Activated CD8-positive, alpha-beta memory T cell treated with anti-CD3 and anti-CD28 coated beads for 24 hours (primary cell): ENCODE data around the gene ONECUT1.

Experiments
- DNase-seq: peaks from one replicate; pipeline ENCODE4 v3.0.0-alpha.2; 2020

ONECUT1 gene

GRCh38 chr15:52730594-52730993, 59.5 kb downstream of the ONECUT1 start:
- DNase-seq: no peak

- DNase-seq: no peak
Observed at GRCh38 chr15:52730173-52730572, 60.0 kb downstream of the ONECUT1 start.

GRCh38 chr15:52728899-52729298, 61.2 kb downstream of the ONECUT1 start:
- DNase-seq: no peak

- DNase-seq: no peak
Observed at GRCh38 chr15:52727815-52728214, 62.3 kb downstream of the ONECUT1 start.

- DNase-seq: no peak
Observed at GRCh38 chr15:52726195-52726594, 63.9 kb downstream of the ONECUT1 start.

- no peak for DNase-seq
Observed at GRCh38 chr15:52718551-52718950, 71.6 kb downstream of the ONECUT1 start.

GRCh38 chr15:52717924-52718323, 72.2 kb downstream of the ONECUT1 start:
- no peak for DNase-seq

- no peak for DNase-seq
Observed at GRCh38 chr15:52717481-52717880, 72.7 kb downstream of the ONECUT1 start.

GRCh38 chr15:52716536-52716935, 73.6 kb downstream of the ONECUT1 start:
- DNase-seq: no peak

GRCh38 chr15:52715411-52715810, 74.7 kb downstream of the ONECUT1 start:
- no peak for DNase-seq

GRCh38 chr15:52714968-52715367, 75.2 kb downstream of the ONECUT1 start:
- no peak for DNase-seq

GRCh38 chr15:52710708-52711389, 79.3 kb downstream of the ONECUT1 start:
- no peak for DNase-seq

GRCh38 chr15:52710050-52710707, 80.0 kb downstream of the ONECUT1 start:
- DNase-seq: no peak

- DNase-seq: no peak
Observed at GRCh38 chr15:52709187-52709981, 80.8 kb downstream of the ONECUT1 start.
